Lower leg skin (tissue), 3 donors: Measurements from ENCODE around the gene RALGAPA2.

Experiments
- POLR2A ChIP-seq, 2 donors: fragments of 450-650 bp; IDR thresholded peaks; one replicate each; pipeline ENCODE4 v1.6.1; 2016 to 2017; ENCODE audit warnings: antibody characterized with exemption in 2 of 2, mild to moderate bottlenecking in 1 of 2, moderate library complexity in 1 of 2
- TF ChIP-seq, protein P1 (sequence below), 3 donors: fragments of 450-650 bp; IDR thresholded peaks; one replicate each; pipeline ENCODE4 v1.5.1; 2016; ENCODE audit warnings: antibody characterized with exemption in 3 of 3, mild to moderate bottlenecking in 3 of 3, moderate library complexity in 2 of 3

DNA sequence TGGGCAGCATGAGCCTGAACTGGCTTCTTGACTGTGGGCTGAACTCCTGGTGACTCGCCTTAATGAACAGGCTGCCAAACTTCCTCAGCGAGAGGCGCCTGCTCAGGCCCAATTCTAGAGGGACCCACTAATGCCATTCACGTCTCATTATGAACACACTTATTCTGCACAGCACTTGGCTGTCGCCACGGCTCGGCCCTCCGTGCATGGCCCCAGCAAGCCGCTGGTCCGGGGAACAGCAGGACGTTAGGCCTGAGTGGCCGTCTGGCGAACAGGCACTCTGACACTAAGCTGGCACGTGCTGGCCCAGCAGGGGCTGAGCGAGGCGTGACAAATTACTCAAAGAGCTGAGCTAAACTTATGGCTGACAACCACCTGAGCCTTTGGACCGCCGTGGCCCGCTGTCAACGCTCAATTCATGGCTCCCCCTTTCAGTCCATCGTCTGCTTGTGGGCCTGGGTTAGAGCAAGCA lies 298.6 kb downstream of the RALGAPA2 start:
- TF ChIP-seq, protein P1, sequence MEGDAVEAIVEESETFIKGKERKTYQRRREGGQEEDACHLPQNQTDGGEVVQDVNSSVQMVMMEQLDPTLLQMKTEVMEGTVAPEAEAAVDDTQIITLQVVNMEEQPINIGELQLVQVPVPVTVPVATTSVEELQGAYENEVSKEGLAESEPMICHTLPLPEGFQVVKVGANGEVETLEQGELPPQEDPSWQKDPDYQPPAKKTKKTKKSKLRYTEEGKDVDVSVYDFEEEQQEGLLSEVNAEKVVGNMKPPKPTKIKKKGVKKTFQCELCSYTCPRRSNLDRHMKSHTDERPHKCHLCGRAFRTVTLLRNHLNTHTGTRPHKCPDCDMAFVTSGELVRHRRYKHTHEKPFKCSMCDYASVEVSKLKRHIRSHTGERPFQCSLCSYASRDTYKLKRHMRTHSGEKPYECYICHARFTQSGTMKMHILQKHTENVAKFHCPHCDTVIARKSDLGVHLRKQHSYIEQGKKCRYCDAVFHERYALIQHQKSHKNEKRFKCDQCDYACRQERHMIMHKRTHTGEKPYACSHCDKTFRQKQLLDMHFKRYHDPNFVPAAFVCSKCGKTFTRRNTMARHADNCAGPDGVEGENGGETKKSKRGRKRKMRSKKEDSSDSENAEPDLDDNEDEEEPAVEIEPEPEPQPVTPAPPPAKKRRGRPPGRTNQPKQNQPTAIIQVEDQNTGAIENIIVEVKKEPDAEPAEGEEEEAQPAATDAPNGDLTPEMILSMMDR (IDR thresholded peaks at IDR 0.05): no peak
- TF ChIP-seq POLR2A (IDR thresholded peaks at IDR 0.05): no peak
